Panc1 (cell line): ENCODE results near the gene KANK4.

Experiments used
- POLR2AphosphoS5 ChIP-seq: IDR thresholded peaks from 2 replicates; pipeline ENCODE4 v1.6.1; 2012; ENCODE audit warnings: mild to moderate bottlenecking, low read depth, low read length, moderate library complexity
- TF ChIP-seq, protein P1 (sequence below): fragments of 450-650 bp; IDR thresholded peaks from 2 replicates; pipeline ENCODE4 v1.5.1; 2017; ENCODE audit warnings: mild to moderate bottlenecking
- TF ChIP-seq, protein P2 (sequence below), 2 experiments: IDR thresholded peaks; 2 replicates each; pipeline ENCODE4 v1.6.1; 2011 to 2012; ENCODE audit warnings: low read depth in 2 of 2, control low read depth in 1 of 2, low read length in 1 of 2, mild to moderate bottlenecking in 1 of 2, moderate library complexity in 1 of 2; ENCODE audit not compliant: insufficient read depth in 1 of 2

DNA sequence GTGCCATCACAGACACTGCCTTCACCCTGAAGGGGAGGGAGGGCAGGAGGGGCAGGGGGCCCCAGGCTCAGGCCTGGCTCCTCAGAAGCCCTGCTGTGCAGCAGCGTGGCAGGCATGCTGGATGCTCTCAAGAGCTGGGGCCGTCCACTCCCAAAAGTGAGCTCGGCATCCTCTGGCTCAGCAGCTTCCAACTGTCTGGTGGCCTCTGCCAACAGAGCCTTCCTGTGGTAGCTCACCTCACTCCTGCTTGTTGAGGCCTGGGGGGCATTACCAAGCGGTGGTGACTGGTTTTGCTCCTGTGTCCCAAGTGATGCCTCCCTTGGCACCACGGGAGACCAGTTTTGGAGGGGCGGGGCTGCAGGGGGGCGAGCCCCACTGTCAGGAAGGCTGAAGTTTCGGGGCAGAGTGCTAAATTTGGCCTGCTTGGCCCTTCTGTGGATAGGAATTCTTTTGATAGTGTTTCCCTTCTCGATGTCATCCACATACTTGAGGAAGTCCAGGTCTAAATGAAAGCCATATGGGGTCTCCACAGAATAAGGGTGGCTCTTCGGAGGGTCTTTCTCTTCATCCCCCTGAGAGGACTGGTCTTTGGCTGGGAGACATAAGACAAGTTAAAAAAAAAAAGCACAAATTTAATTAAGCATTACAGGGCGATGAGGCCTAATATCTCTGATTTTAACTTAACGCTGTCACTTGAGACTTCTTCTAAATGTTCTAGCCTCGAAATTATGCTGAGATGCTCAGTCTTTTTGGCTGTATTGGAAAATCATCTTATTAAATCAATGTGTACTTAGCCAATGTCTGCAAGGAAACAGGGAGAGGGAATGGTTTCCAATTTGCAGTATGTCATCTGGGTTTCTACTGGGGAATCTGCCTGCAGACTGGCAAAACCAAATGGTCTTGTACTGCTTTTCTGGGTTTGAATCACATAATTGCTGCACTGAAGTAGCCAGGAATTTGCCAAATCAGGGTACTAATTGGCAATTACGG, 44.4 kb downstream of the KANK4 start:
- TF ChIP-seq POLR2AphosphoS5, result no peak
- TF ChIP-seq, protein P1, sequence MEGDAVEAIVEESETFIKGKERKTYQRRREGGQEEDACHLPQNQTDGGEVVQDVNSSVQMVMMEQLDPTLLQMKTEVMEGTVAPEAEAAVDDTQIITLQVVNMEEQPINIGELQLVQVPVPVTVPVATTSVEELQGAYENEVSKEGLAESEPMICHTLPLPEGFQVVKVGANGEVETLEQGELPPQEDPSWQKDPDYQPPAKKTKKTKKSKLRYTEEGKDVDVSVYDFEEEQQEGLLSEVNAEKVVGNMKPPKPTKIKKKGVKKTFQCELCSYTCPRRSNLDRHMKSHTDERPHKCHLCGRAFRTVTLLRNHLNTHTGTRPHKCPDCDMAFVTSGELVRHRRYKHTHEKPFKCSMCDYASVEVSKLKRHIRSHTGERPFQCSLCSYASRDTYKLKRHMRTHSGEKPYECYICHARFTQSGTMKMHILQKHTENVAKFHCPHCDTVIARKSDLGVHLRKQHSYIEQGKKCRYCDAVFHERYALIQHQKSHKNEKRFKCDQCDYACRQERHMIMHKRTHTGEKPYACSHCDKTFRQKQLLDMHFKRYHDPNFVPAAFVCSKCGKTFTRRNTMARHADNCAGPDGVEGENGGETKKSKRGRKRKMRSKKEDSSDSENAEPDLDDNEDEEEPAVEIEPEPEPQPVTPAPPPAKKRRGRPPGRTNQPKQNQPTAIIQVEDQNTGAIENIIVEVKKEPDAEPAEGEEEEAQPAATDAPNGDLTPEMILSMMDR, result no peak
- TF ChIP-seq, protein P2, sequence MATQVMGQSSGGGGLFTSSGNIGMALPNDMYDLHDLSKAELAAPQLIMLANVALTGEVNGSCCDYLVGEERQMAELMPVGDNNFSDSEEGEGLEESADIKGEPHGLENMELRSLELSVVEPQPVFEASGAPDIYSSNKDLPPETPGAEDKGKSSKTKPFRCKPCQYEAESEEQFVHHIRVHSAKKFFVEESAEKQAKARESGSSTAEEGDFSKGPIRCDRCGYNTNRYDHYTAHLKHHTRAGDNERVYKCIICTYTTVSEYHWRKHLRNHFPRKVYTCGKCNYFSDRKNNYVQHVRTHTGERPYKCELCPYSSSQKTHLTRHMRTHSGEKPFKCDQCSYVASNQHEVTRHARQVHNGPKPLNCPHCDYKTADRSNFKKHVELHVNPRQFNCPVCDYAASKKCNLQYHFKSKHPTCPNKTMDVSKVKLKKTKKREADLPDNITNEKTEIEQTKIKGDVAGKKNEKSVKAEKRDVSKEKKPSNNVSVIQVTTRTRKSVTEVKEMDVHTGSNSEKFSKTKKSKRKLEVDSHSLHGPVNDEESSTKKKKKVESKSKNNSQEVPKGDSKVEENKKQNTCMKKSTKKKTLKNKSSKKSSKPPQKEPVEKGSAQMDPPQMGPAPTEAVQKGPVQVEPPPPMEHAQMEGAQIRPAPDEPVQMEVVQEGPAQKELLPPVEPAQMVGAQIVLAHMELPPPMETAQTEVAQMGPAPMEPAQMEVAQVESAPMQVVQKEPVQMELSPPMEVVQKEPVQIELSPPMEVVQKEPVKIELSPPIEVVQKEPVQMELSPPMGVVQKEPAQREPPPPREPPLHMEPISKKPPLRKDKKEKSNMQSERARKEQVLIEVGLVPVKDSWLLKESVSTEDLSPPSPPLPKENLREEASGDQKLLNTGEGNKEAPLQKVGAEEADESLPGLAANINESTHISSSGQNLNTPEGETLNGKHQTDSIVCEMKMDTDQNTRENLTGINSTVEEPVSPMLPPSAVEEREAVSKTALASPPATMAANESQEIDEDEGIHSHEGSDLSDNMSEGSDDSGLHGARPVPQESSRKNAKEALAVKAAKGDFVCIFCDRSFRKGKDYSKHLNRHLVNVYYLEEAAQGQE (IDR thresholded peaks at IDR 0.05; ENCODE audit: insufficient read depth in 1 of 2, low read depth in 2 of 2, low read length in 1 of 2), result no peak
